ENCODE measurements around the gene TUG1.

TUG1 gene

GRCh38 chr22:30968924-30969531 is at the start of gene TUG1:
TSS of gene TUG1 (plus strand) at chr22:30969265.
- DNase-seq: peak; percentile 96

GRCh38 chr22:30919973-30920372 is 49.1 kb upstream of the TUG1 start:
- no peak for DNase-seq

- peak; percentile 90 for DNase-seq
Observed at GRCh38 chr22:30920407-30920806, 48.7 kb upstream of the TUG1 start.

GRCh38 chr22:30921108-30921507 is 48.0 kb upstream of the TUG1 start:
- no peak for DNase-seq

- DNase-seq: peak; percentile 84
Observed at GRCh38 chr22:30922151-30922611, 46.9 kb upstream of the TUG1 start.

- no peak for DNase-seq
Observed at GRCh38 chr22:30923168-30923900, 45.7 kb upstream of the TUG1 start.

- no peak for DNase-seq
Observed at GRCh38 chr22:30925667-30926066, 43.4 kb upstream of the TUG1 start.

GRCh38 chr22:30926706-30927105 is 42.4 kb upstream of the TUG1 start:
- DNase-seq: no peak

- DNase-seq: no peak
Observed at GRCh38 chr22:30927806-30928205, 41.3 kb upstream of the TUG1 start.

- DNase-seq: no peak
Observed at GRCh38 chr22:30928401-30928800, 40.7 kb upstream of the TUG1 start.

GRCh38 chr22:30930228-30930627 is 38.8 kb upstream of the TUG1 start:
- DNase-seq: no peak

- no peak for DNase-seq
Observed at GRCh38 chr22:30931541-30932300, 37.3 kb upstream of the TUG1 start.

- no peak for DNase-seq
Observed at GRCh38 chr22:30932661-30933060, 36.4 kb upstream of the TUG1 start.

GRCh38 chr22:30933457-30933856 is 35.6 kb upstream of the TUG1 start:
- DNase-seq: no peak

GRCh38 chr22:30934053-30934452 is 35.0 kb upstream of the TUG1 start:
- DNase-seq: no peak

- peak; percentile 42 for DNase-seq
Observed at GRCh38 chr22:30940685-30941362, 28.2 kb upstream of the TUG1 start.

- DNase-seq: no peak
Observed at GRCh38 chr22:30941363-30941740, 27.7 kb upstream of the TUG1 start.

GRCh38 chr22:30943368-30943767 is 25.7 kb upstream of the TUG1 start:
- peak; percentile 21 for DNase-seq

- DNase-seq: no peak
Observed at GRCh38 chr22:30944986-30945385, 24.1 kb upstream of the TUG1 start.

GRCh38 chr22:30945653-30946052 is 23.4 kb upstream of the TUG1 start:
- no peak for DNase-seq

GRCh38 chr22:30946354-30946753 is 22.7 kb upstream of the TUG1 start:
- no peak for DNase-seq

- DNase-seq: no peak
Observed at GRCh38 chr22:30947173-30947815, 21.8 kb upstream of the TUG1 start.
